ENCODE data around the gene IL3RA. TPM values are rescaled to one million over a fixed set of nuclear protein-coding genes. Genes with fewer than 3 reads are reported as not detected.
"Not testable (repeated sequence)": the region's sequence is repeated elsewhere in the genome, so short reads cannot be mapped to it uniquely, and the experiment has no call there.

IL3RA gene
- total RNA-seq, 1 donor from 2014 or later = not detected

GRCh38 chrX:1295550-1295949 is 41.0 kb upstream of the IL3RA start:
- TF ChIP-seq CTCF (conservative IDR thresholded peaks at IDR 0.05) = no peak
- no peaks in the 10 kb centered on the region for H3K36me3 Mint-ChIP-seq (ENCODE audit: low read depth)
- no peaks in the 10 kb centered on the region for H3K27me3 Mint-ChIP-seq (ENCODE audit: low read depth)
- peaks cover 10% of the 10 kb centered on the region for H3K9me3 Mint-ChIP-seq
- H3K4me1 Mint-ChIP-seq = peaks cover 10% of the 10 kb centered on the region
- no peak overlapping the region for H3K4me3 Mint-ChIP-seq
- no peak overlapping the region for H3K27ac Mint-ChIP-seq (ENCODE audit: unreplicated experiment)
- DNase-seq (ENCODE audit: low read depth, low spot score) = no peak

GRCh38 chrX:1297591-1297990 is 39.0 kb upstream of the IL3RA start:
- H3K27me3 Mint-ChIP-seq (ENCODE audit: low read depth); H3K36me3 Mint-ChIP-seq (ENCODE audit: low read depth); H3K4me1 Mint-ChIP-seq; H3K9me3 Mint-ChIP-seq; H3K27ac Mint-ChIP-seq (ENCODE audit: unreplicated experiment); DNase-seq (ENCODE audit: low read depth, low spot score); H3K4me3 Mint-ChIP-seq: not testable (repeated sequence)

- H3K9me3 Mint-ChIP-seq = peaks cover 8% of the 10 kb centered on the region
- H3K36me3 Mint-ChIP-seq (ENCODE audit: low read depth) = no peaks in the 10 kb centered on the region
- no peaks in the 10 kb centered on the region for H3K4me1 Mint-ChIP-seq
- no peak overlapping the region for H3K4me3 Mint-ChIP-seq
- TF ChIP-seq CTCF (conservative IDR thresholded peaks at IDR 0.05) = no peak
- no peaks in the 10 kb centered on the region for H3K27me3 Mint-ChIP-seq (ENCODE audit: low read depth)
- no peak overlapping the region for H3K27ac Mint-ChIP-seq (ENCODE audit: unreplicated experiment)
- DNase-seq (ENCODE audit: low read depth, low spot score) = no peak
These were observed 36.1 kb upstream of the IL3RA start for GRCh38 chrX:1300449-1300848.

GRCh38 chrX:1305411-1305810 is 31.2 kb upstream of the IL3RA start:
- H3K9me3 Mint-ChIP-seq = no peaks in the 10 kb centered on the region
- DNase-seq (ENCODE audit: low read depth, low spot score) = no peak

GRCh38 chrX:1306909-1307625 is 29.5 kb upstream of the IL3RA start:
- no peaks in the 10 kb centered on the region for H3K4me1 Mint-ChIP-seq
- no peaks in the 10 kb centered on the region for H3K36me3 Mint-ChIP-seq (ENCODE audit: low read depth)
- no peak overlapping the region for H3K4me3 Mint-ChIP-seq
- H3K27ac Mint-ChIP-seq (ENCODE audit: unreplicated experiment) = no peak overlapping the region
- H3K9me3 Mint-ChIP-seq = no peaks in the 10 kb centered on the region
- no peak for TF ChIP-seq CTCF (conservative IDR thresholded peaks at IDR 0.05)
- H3K27me3 Mint-ChIP-seq (ENCODE audit: low read depth) = no peaks in the 10 kb centered on the region
- DNase-seq (ENCODE audit: low read depth, low spot score) = no peak

More at GRCh38 chrX:1305411-1305810, 31.2 kb upstream of the IL3RA start:
- TF ChIP-seq CTCF (conservative IDR thresholded peaks at IDR 0.05) = no peak
- H3K27me3 Mint-ChIP-seq (ENCODE audit: low read depth) = no peaks in the 10 kb centered on the region
- H3K27ac Mint-ChIP-seq (ENCODE audit: unreplicated experiment) = no peak overlapping the region
- H3K4me1 Mint-ChIP-seq = no peaks in the 10 kb centered on the region
- H3K4me3 Mint-ChIP-seq = no peak overlapping the region
- H3K36me3 Mint-ChIP-seq (ENCODE audit: low read depth) = no peaks in the 10 kb centered on the region

GRCh38 chrX:1307626-1308340 is 28.8 kb upstream of the IL3RA start:
- no peaks in the 10 kb centered on the region for H3K9me3 Mint-ChIP-seq
- no peaks in the 10 kb centered on the region for H3K4me1 Mint-ChIP-seq
- H3K36me3 Mint-ChIP-seq (ENCODE audit: low read depth) = no peaks in the 10 kb centered on the region
- no peak for DNase-seq (ENCODE audit: low read depth, low spot score)
- H3K4me3 Mint-ChIP-seq = no peak overlapping the region
- H3K27me3 Mint-ChIP-seq (ENCODE audit: low read depth) = no peaks in the 10 kb centered on the region
- H3K27ac Mint-ChIP-seq (ENCODE audit: unreplicated experiment) = no peak overlapping the region
- no peak for TF ChIP-seq CTCF (conservative IDR thresholded peaks at IDR 0.05)

Data from neural crest cell (in vitro differentiated cells).